Putamen (tissue), 1 donor: Measurements from ENCODE around the gene AP2A1.

Experiments used
- DNase-seq: peaks from one replicate; pipeline ENCODE4 v3.0.0-alpha.2; 2016; ENCODE audit warnings: low spot score

Gene AP2A1

GRCh38 chr19:49839713-49840112, 72.9 kb downstream of the AP2A1 start:
- no peak for DNase-seq

DNA sequence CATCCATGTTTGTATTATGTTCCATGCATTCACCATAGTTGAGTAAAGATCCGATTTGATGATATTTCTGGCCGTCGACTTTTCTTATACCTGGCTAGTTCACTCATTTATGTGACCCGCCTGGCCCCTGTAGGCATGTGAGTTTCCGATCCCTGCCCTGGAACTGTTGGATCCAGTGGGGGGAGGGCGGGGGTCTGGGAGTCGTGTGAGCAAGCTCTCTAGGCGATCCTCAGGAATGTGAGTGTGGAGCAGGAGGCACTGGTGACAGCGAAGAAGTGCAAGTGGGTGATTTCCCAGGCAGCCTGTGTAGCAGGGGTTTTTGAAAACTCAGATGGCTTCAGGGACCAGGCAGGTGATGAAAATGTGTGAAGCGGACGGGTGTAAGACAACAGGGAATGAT, 73.5 kb downstream of the AP2A1 start:
- DNase-seq: no peak

DNA sequence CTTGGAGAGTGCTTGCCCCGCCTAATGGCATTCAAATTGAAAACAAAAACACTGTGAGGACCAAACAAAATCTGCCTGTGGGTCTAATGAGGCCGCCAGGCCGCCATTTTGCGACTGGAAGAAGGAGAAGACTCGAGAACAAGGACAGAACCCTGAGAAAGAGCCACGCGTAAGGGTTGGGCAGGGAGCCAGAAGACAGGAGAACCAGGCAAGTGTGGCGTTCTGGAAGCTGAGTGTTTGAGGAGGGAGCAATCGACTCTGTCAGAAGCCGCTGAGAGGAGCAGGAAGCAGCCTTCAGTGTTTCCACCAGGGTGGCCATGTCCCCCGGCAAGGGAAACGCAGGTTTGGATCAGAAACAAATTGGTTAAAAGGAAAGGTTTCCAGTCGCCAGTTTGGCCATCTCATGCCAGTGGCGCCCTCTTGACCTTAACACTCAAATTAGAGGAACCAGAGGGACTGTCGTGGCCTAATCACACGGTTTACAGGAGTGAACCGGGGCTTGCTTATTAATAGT, 74.0 kb downstream of the AP2A1 start:
- no peak for DNase-seq

DNA sequence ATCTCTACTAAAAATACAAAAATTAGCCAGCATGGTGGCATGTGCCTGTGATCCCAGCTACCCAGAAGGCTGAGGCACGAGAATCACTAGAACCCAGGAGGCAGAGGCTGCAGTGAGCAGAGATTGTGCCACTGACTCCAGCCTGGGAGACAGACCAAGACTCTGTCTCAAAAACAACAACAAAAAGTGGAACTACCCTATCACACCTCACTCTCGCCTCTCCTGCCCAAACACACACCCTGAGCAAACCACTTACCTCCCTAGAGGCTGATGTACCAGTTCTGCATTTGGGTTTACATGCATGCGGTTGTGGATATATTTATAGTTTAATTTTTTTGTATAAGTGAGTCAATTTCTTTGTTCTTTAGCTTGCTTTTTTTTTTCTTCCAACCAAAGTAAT, 76.5 kb downstream of the AP2A1 start:
- DNase-seq: no peak

- DNase-seq: no peak
These were observed 77.6 kb downstream of the AP2A1 start for GRCh38 chr19:49844138-49845095.

GRCh38 chr19:49845414-49845813, 78.6 kb downstream of the AP2A1 start:
- no peak for DNase-seq

DNA sequence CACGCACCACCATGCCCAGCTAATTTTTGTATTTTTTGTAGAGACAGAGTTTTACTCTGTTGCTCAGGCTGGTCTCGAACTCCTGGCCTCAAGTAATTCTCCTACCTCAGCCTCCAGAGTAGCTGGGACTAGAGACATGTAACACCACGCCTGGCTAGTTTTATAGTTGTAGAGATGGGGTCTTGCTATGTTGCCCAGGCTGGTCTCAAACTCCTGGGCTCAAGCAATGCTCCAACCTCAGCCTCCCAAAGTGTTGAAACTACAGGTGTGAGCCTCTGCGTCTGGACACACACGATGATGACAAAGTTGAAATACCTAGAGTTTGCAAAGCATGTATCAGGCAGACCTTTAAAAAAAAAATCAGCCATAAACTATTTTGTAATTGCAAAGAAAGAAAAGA, 79.6 kb downstream of the AP2A1 start:
- no peak for DNase-seq

GRCh38 chr19:49847731-49848696, 81.2 kb downstream of the AP2A1 start:
- DNase-seq: no peak

DNA sequence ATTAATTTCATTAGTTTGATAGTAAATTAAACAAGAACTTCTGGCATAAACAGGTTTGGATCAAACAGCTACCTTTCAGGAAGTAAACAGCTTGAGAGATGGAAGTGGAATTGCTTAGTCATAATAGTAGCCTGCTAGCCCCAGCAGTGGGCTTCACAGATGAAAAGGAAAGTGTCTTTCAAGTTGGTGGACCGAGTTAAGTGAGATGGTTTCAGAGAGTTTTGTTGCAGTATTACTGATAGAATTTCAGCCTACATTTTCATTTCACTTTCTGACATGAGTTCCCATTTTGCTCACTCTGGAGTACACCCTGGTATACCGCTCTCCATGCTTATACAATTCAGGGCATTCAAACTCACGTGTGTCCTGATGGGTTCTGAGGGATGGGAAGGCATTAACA, 82.1 kb downstream of the AP2A1 start:
- no peak for DNase-seq

GRCh38 chr19:49849433-49850220, 82.8 kb downstream of the AP2A1 start:
- no peak for DNase-seq

- no peak for DNase-seq
These were observed 83.4 kb downstream of the AP2A1 start for GRCh38 chr19:49850221-49850486.

DNA sequence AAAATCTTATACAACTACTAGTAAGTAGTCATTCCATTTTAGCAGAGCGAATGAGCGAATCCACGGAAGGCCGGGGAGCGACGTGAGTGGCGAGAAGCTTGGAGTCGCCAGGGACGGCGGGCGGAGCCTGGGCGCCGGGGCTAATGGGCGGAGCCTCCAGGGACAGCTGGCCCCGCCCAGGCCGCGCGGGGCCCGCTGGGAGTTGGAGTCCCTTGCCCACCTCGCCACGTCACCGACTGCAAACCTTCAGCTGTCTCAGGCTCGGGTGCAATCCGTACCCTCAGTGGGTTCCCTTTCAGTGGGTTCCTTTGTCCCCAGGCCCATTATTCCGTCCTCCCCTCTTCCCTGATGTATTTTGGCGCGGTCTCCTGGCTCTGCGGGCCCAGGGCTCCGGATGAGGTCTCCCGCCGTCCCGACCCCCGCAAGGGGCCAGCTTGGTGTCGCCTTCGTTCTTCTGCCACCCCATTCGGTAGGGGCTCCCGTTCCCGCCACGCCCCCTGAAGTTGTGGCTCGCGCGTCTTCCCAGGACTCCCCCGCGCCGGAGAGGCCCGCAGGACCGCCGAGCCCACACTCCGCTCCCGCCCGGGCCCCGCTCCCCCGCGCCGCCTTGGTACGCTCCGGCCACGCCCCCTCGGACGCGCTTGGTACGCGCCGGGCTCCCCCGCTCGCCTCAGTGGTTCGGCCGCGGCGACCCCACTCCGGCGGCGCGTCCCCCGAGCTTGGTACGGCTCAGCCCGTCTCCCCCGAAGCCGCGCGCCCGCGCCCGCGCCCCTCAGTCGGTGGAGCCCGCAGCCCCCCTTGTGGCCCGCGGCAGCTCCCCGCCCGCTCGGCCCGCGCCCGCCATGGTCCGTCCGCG, 83.9 kb downstream of the AP2A1 start, which contains the start of gene PTOV1:
Gene PTOV1 (plus strand): TSS at position 673 of the 856 bp plus-strand sequence.
- DNase-seq: peak; percentile 95

DNA sequence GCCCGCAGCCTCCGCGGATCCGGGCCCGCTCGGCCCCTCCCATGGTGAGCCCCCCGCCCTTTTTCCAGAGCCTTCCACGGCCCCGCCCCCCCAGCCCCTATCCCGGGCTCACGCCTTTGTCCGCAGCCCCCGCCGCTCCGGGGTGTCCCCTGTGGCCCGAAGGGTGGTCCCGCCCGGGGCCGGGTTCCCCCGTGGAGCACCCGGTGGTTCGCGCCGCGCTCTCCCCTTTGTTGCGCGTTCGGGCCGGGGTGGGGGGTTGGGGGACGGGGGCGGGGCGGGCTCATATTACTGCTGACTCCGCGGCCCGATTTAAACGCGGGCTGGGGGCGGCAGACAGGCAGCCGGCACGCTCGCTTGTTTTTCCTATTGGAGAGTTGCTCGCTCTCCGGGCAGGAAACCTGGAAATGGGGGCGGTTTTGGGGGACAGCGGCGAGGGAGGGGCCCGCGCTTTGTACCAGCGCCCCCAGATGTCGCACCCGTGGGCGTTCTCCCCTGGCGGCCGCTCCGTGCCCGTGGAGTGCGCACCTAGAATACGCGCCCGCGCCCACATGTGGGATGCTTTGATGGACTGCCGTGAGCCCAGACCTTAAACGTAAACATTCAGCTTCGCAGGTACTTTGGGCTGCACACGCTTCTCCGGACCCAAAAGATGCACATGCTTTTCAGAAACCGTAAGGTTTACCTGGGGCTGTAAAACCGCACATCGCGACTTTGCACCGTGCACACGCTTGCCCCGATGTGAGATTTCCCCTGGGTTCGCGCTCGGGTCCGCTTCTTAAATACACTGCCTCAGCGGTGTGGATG, 84.9 kb downstream of the AP2A1 start:
- no peak for DNase-seq

DNA sequence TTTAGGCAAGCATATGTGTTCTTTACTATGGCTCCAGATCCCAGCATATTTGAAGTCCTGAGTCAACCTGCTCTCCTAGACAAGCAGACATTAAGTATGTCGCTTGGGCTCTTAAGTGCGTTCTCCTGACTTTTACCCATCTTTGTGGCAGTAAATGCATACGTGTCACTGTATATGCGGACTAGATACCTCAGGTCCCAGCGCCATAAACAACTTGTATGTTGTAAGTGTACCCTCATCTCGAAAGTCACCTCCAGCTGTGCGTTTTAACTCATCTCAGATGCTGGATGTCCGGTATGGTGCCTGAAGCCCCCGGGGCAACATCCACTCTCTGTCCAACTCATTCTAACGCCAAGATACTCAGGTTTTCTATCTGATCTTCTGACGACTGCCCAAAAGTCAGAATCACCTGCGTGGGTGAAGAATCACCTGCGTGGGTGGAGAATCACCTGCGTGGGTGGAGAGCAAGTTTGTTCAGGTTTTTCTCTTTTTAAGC, 85.9 kb downstream of the AP2A1 start:
- no peak for DNase-seq

- no peak for DNase-seq
These were observed 87.1 kb downstream of the AP2A1 start for GRCh38 chr19:49853852-49854377.

DNA sequence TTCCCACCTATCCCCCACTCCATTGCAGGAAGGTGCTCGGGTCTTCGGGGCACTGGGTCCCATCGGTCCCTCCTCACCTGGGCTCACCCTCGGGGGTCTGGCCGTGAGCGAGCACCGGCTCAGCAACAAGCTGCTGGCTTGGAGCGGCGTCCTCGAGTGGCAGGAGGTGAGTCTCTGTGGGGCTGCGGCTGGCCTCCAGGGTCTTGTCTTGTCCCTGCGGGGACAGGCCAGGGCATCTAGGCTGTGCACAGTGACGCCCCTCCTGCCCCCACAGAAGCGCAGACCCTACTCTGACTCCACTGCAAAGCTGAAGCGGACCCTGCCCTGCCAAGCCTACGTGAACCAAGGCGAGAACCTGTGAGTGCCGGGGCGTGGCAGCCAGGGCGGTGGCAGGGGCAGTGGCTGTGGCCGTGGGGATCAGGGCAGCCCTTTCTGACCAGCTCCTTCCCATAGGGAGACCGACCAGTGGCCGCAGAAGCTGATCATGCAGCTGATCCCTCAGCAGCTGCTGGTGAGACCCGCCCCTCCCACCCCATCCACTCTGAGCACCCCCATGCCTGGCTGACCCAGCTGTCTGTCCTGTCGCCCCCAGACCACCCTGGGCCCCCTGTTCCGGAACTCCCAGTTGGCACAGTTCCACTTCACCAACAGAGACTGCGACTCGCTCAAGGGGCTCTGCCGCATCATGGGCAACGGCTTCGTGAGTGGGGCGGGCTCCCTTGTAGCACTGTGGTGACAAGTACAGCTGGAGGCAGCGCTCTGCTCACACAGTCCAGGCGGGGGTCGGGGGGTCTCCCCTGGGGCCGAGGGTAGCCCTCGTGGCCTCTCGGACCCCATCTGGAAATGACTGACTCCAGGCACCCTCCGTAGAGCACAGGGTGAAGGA, 87.8 kb downstream of the AP2A1 start:
- no peak for DNase-seq

GRCh38 chr19:49855277-49855675, 88.5 kb downstream of the AP2A1 start:
- no peak for DNase-seq
